NCI-H524 treated with DMSO at 0.1 percent for 48 hours (cell line): Measurements from ENCODE around the gene MYRIP.
A peak's percentile ranks its signal among the peaks of the same experiment; 100 is the strongest.
"Not testable (repeated sequence)": the region's sequence is repeated elsewhere in the genome, so short reads cannot be mapped to it uniquely, and the experiment has no call there.

Experiments used
- DNase-seq: peaks from one replicate; lab custom pipeline; 2025; lab: John Stamatoyannopoulos, UW

Gene MYRIP

DNA sequence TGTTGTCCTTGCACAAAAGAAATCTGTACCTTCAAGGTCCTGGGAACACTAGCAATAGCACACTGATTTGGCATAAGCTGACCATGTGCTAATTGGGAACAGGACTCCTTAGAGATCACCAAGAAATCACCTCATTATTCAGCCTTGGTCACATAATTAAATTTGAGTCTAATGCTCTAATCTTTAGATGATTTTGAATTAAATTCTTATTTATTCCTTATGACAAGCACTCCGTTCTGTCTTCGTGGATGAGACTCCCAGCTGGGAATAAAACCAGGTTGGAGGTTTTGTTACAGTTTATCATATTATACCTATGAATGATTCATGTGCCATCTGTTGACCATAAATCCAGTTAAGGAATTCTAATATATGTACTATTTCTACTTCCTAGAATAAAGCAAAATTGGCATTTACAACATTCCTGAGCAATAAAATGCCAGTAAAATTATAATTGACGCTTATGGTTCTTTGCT, 162.2 kb downstream of the MYRIP start:
- peak; percentile 27 for DNase-seq

DNA sequence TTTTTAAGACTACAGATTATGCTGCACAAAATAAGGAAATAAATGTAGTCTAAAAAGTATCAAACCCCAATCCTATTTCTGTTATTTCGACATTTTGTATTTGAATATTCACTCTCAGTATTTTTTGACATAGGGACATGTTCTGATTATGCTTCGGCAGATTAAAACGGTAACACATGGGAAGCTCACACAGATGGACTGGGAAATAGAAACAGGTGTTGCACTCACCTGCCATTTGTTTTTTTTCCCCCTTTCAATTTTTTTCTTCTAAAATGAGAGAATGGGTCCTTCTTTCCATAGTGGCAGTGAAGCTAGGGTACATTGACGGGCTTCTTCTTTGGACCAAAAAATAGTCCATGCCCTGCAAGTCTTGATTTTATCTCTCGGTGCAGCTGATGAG, 163.1 kb downstream of the MYRIP start:
- DNase-seq, result no peak

DNA sequence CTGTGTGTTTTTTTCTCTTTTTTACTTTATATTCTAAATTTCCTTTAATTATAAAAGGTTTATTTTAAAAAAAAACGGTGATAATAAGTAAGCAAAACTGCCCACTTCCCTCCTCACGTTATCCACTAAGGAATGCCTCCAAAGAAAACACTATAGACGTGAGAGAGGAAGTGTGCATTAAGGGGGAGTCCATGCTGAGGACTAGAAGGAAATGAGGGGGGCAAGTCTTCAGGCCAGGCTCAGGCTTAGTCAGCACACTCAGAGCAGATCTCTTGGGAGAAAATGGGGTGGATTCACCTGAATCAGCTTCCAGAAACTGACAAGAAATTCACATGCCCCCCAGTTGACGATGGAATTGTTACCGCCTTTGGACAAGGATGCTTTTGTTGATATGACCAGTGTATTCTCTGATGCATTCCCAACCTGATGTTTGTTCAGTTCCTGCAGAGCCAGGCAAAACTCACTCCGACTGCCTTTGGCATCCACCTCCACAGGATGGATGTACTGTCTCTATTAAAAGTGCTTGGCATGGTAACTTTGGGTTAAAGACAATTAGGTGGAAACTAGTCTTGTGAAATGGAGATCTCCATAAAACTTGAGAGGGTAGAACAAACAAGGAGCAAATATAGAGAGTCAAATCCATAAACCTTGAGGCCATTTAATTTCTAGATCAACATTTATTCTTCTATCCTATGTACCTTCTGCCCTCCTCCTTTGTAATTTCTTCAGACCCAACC, 167.8 kb downstream of the MYRIP start:
- DNase-seq, result no peak

DNA sequence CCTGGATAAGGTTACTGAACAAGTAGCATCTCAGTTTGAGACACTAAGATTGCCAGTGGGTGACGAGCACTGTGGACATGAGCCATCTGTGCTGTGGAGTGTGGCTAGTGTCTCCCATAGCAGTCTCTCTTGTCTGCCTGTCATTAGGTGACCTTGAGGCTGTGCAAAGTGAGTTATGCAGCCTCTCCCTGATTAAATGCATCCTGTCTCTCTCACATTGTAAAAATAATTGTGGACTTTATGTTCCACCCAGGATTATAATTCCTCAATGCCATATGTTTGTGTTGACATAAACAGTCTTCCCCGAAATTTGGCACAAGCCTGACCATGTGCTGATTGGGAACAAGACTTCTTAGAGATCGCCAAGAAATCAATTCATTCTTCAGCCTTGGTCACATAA, 168.9 kb downstream of the MYRIP start:
- no peak for DNase-seq

DNA sequence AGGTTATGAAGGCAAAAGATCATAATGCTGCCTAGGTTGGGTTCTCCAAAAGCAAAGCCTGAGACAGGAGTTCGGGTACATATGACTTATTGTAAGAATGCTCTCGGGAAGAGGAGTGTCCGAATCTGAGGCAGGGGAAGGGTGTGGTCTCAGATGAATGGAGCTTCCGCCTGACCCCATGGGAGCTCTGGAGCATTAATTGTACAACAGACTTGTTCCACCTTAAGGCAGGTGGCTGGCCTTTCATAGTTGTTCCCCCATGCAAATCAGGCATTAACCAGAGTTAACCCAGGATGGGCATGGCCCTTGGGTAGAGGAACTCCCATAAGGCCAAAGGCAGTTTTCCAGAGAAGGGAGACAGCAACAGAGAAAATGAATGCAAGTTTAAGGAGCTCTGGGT, 170.6 kb downstream of the MYRIP start:
- DNase-seq, result no peak

DNA sequence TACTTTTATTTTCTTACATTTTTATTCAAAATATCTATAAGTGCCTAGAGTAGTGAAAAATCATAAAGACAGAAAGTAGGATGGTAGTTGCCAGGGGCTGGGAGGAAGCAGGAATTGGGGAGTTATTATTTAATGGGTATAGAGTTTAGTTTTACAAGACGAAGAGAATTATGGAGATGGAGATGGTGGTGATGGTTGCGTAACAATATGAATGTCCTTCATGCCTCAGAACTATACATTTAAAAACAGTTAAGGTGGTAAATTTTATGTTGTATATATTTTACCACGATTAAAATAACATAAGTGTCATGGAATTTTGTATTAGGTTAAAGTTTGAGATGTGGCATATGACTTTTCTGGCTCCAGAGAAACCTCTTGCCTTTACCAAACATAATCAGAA, 171.4 kb downstream of the MYRIP start:
- no peak for DNase-seq

DNA sequence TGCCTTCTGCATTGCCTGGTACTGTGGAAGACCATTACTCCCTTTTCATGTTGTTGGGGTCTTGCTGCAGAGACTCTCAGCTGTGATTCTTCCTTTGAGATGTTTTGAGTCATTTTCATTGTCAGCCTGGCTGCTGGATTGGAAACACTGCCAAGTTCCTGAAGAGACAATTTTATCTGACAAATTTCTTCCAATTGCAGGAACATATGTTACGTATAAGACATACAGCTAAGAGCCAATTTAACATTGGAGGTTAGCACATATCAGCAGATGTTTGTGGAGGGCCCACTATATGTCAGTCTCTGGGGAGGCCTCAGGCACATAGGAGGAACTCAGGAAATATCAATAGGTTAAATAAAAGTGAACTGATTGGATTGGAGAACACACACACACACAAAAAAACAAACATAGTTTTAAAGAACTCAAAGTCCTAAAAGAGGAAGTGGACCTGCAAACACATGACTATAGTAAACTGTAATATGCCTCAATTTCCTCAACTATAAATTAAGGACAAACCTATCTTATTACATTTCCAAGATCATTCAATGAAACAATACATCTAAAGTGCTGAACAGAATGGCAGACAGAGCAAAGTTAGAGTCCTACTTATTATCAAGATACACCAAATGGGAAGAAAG, 172.3 kb downstream of the MYRIP start:
- DNase-seq, result peak; percentile 27

DNA sequence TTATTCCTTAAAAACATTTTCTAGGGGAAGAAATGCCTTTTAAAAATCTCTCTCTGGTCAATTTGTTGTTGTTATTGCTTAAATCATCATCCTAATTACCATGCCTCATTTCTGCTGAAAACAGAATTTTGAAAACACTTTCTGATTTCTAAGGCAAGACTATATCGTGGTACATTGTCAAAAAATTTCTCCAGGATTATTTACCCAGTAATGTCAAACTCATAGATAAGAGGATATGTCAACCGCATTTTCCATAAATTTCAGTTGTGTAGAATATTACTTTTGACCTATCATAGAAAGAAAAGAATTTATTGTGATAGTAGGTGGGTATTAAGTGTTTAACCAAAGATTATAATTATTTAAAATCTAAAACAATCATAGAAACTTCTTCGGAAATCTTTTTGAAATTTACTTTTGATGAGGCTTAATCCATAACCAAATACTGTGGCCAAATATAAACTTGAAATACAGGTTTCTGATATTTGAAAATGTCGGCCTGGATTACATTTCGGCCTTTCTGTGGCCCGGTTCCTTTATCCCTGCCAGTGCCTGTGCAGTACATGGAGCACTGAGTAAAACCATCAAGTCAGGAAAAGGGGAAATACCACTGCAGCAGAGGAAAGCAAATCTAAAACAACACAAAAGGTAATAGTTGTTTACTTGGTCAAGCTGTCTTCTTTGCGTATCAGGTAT, 173.4 kb downstream of the MYRIP start:
- no peak for DNase-seq

DNA sequence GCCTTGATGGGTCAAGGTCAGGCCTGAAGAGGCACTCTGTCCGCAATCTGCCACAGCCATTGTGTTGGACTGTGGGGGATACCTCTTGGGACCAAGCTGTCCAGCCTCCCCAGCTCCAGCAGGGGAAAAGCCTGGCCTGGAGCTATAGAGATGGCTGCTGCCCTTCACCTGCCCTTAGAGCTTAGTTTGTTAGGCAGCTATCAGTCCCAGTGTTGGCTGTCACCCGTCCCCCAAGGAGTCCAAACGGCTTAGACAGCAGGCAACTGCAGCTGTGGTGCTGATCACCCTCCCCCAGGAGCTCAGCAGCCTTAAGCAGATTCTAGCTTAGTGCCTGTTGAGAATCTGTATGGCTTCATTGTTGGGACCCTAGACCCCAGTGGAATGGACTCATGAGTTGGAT, 180.3 kb downstream of the MYRIP start:
- DNase-seq, result no peak

DNA sequence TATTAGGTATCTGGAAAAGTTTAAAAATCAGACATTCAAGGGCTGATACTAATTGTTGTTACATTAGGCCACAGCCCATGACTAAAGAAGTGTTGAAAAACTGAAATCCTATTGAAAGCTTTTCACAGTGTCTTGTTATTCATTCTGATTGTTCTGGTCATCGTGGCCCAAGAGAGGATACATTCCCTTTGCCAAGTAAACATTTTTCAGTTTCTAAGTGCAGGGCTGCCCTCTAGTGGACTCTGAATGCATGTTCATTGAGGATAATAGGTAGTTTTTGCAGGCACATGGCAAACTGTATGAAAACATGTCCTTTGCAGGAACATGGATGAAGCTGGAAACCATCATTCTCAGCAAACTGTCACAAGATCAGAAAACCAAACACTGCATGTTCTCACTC, 181.1 kb downstream of the MYRIP start:
- DNase-seq, result no peak

DNA sequence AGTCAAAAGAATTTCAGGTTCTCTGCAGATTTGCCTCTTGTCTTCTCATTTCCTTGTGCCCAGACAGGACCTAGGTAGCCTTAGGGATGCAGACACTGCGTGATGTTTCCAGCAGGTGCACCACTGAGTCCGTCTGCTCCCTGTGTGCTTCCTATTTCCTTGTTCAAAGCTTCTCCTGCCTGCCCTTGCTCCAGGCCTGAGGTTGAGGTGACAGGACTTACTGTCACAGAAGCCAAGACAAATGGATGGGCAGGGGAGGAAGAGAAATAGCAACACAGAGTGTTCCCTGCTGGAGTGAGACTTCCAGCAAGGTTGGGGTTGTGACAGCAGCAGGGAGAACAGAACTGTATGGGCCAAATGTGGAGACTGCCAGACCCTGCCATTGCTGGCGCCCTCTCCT, 199.4 kb downstream of the MYRIP start:
- DNase-seq, result no peak

DNA sequence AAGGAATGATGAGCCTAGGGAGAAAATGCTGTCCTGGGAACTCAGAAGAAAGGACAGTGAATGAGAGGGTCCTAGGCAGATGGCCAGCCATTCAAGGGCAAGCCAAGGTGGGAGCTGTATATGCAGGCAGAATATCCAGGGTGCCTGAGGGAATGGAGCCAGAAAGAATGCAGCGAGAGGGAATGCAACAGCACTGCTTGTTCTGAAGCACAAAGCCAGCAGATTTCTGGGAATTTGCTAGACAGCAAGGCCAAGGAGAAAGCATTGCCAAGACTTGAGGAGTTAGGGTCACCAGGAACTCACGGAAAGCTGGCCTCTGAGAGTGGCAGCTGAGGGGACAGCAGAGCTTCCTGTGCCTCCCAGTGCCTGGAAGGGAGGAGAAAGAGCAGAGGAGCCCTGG, 200.6 kb downstream of the MYRIP start:
- DNase-seq, result no peak

DNA sequence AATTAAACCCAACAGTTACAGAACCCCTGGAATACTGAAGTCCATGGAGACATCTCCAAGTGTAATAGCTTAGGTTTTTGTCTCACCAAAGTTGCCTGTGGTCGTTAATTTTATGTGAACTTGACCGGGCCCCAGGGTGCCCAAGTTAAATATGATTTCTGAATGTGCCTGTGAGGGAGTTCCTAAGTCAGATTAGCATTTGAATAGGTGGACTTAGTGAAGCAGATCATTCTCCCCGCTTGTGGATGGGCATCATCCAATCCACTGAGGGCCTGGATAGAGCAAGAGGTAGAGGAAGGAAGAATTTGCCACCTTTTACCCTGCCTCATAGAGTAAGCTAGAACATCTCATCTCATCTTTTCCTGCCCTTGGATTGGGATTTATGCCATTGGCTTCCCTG, 203.0 kb downstream of the MYRIP start:
- no peak for DNase-seq

DNA sequence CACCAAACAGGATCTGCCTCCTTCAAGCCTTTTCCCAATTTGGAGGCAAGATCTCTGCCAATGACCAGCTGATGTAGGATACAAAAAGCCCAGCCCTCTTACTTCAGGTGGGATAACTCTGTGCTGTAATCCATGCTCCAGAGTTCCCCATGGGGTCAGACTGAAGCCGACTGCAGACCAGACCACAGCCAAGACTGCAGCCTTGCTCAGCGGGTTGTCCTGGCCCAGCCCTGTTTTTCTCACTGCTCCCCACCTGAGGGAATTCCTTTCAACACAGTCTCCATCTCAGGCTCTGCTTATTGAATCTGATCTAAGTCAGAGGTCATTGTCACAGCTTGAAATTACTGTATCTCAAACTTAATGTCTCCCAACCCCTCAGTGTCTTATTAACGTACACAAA, 207.0 kb downstream of the MYRIP start:
- DNase-seq, result no peak

DNA sequence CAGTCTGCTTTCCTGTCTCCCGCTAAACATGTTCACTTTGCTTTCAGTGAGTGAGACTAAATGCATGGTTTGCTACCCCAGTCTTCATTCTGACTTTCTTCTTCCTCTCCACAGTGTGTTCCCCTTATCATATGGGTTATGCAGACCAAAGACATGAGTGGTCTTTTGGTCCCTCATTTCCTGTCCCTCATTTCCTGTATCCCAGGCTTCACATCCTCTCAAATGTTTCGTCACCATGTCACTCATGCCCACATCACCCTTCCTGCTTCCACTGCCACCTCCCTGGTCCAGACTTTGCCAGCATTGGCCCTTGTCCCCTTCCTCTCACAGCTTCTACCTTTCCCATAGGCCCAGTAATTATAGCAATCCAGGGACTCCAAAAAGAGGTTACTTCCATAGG, 209.0 kb downstream of the MYRIP start:
- no peak for DNase-seq

DNA sequence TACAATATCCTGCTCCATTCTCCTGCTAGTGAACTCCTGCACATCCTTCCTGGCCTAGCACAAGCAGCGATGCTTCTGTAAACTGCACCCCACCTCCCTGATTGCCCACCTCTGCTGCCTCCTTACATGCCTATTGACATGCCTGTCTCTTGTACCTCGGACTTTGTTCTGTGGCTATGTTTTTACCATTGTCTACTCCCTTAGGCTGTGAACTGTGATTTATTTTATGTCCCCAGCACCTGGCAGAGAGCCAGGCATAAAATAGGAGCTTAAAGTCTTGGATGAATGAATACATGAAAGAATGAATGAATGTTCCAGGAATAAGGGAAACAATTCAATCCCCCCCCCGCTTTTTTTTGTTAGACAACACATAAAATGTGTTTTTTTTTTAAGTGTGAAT, 210.0 kb downstream of the MYRIP start:
- DNase-seq, result no peak

DNA sequence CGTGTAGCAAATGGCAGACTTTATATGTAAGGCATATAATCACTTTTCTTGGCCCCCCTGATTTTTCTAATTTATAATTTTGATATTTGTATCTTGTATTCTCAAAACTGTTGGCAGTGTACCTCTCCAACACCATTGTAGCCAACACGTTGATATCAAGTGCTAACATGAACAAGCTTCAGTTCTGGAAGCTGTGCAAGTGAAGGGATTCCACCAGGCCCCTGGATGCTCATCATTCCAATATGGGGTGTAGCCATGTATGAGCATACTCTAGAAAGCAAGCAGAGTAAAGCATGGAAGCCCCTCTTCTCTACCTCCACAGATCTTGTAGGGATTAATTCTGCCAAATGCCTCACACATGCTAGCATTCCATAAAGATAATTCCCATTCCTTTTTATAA, 211.3 kb downstream of the MYRIP start:
- DNase-seq, result no peak

DNA sequence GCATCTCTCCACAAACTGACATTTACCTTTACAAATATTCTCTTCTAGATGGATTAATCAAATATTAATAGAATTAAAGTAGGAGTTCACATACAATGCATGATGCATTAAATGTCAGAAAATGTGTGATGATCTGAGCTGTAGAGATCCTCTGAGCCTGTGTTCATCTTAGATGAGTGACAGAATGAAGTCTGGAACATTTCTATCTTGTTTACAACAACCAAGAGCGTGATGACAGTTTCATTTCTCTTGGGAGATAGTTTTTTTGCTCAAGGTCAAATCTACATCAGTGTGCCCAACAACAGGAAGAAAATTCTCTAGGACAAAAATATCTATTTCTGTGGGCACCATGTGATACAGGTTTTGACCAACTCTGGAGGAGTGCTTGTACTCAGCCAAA, 211.9 kb downstream of the MYRIP start:
- DNase-seq, result no peak

DNA sequence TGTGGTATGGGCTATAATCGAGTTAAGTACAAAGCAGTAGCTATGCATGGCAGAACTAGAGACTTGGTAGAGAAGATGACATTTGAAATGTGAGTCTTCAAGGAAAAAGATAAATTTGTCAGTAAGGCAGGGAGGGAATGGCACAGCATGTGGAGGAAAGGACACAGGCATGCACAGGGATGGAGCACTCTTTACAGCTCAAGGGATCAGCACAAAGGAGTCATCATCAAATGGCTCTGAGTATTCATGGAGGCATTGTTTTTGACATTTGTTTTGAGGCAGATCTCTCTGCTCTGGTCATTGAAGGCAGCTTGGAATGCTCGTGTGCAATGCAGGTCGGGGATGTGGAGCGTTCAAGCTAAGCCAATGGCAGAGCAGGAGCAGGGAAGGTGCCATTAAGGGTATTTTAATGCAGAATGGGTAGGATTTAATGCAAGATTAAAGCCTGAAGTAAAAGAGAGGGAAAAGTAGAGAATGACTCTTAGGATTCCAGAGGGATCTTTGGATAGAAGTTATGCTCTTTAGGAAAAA, 213.0 kb downstream of the MYRIP start:
- no peak for DNase-seq

DNA sequence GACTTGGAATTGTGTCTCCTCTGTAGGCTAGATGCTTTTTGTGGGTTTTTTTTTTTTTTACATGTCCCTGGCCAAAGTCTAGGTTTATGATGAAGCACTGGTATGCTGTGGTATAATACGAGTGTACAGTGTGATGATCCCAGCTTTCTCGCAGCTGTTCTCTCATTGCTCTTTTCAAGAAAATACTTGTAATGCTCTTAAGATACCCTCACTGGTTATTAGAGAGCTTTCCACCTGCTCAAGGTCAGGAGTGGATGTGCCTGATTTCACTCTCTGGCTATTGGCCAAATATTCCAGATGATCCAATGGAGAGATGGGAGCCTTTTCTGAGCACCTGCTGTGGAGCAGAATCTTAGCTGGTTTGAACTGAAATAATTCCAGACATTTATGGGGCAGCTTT, 215.1 kb downstream of the MYRIP start:
- DNase-seq, result peak; percentile 76

DNA sequence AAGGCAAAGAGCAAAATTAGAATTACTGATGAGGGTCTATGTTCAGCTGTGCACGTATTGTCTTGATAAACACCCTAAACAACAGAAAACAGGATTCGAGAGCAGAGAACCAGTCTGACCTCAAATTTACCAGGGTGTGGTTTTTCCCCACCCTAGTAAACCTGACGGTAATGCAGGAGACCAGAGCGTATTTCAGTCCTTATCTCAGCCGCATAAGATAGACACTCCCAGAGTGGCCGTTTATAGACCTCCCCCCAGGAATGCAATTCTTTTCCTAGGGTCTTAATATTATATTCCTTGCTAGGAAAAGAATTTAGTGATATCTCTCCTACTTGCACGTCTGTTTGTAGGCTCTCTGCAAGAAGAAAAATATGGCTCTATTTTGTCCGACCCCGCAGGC, 216.5 kb downstream of the MYRIP start:
- DNase-seq, result not testable (repeated sequence)

DNA sequence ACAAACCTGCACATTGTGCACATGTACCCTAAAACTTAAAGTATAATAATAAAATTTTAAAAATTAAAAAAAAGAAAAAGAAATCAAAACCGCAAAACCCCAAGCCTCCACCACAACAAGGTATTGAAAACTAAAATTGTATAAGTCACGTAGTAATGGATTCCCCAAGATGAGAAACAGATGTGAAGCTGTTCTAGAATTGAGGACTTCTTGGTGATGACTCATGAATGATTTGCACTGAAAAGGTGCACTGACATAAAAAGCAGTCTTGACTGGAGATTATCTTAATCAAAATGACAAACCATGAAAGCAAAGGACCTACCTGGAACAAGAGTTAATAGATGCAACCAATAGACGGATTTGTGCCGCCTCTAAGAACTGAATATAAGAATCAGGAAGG, 225.8 kb downstream of the MYRIP start:
- no peak for DNase-seq

DNA sequence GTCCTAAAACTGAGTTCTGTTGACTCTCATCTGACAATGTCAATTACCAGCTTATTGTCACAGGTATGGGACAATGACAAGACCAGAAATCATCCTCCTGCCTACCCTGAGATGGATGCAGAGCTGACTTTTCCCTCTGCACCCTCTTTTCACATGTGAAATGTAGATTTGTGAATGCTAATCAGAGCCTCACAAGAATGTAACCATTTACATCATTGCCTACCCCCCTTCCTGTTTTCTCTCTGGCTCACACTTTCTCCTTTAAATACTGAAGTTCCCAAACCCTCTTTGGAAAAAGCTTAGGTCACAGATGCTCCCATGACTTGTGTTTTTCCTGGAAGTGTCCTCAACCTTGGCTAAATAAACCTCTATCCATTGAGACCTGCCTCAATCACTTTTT, 228.2 kb downstream of the MYRIP start:
- no peak for DNase-seq
